OCI-LY7 (cell line): ENCODE data around the gene KLF11. TPM values are rescaled to one million over a fixed set of nuclear protein-coding genes. Genes with fewer than 3 reads are reported as not detected.

ENCODE experiments used
- BruUV-seq: library from RNA; stranded (reverse); fragments of 400-500 nt; replicated peaks from 2 replicates; lab custom pipeline; 2021; lab: Mats Ljungman, UMichigan
- CTCF ChIA-PET: fragments of 300-600 bp; sonication (Branson Sonifier 250); formaldehyde crosslinking; loops from one replicate; lab custom pipeline; 2022; ENCODE audit warnings: antibody characterized with exemption; ENCODE audit not compliant: unreplicated experiment; lab: Charles Lee
- POLR2A ChIA-PET: fragments of 300-600 bp; sonication (Branson Sonifier 250); formaldehyde crosslinking; loops from one replicate; lab custom pipeline; 2022; ENCODE audit warnings: antibody characterized with exemption; lab: Charles Lee
- DNase-seq: peaks from one replicate; pipeline ENCODE4 v3.0.0-alpha.2; 2015; ENCODE audit warnings: low spot score
- H2AFZ ChIP-seq: fragments of 200-600 bp; sonication (generic), shearing (Covaris generic); 2 replicates; pipeline ENCODE4 v1.6.1; 2014; ENCODE audit warnings: mild to moderate bottlenecking, antibody characterized with exemption, low read length, moderate library complexity
- H3K27ac ChIP-seq: fragments of 200-600 bp; sonication (generic); 2 replicates; pipeline ENCODE4 v1.5.1; 2014; ENCODE audit warnings: mixed run types, low read depth, mild to moderate bottlenecking, moderate library complexity, low read length, inconsistent platforms; ENCODE audit not compliant: poor library complexity, severe bottlenecking
- H3K36me3 ChIP-seq: fragments of 200-600 bp; sonication (generic); 2 replicates; pipeline ENCODE4 v1.6.1; 2014; ENCODE audit warnings: mild to moderate bottlenecking, antibody characterized with exemption, low read length, moderate library complexity, mixed read lengths; ENCODE audit not compliant: insufficient read depth
- H3K4me1 ChIP-seq: fragments of 200-600 bp; sonication (generic); 2 replicates; pipeline ENCODE4 v1.5.1; 2014; ENCODE audit warnings: mild to moderate bottlenecking, low read length; ENCODE audit not compliant: insufficient read depth, poor library complexity, severe bottlenecking
- H3K4me2 ChIP-seq: fragments of 200-600 bp; sonication (generic); 2 replicates; pipeline ENCODE4 v1.6.1; 2014; ENCODE audit warnings: mild to moderate bottlenecking, low read length
- H3K4me3 ChIP-seq: fragments of 200-600 bp; sonication (generic); 2 replicates; pipeline ENCODE4 v1.5.1; 2014; ENCODE audit warnings: mild to moderate bottlenecking, low read depth, low read length; ENCODE audit not compliant: poor library complexity, severe bottlenecking
- H3K79me2 ChIP-seq: fragments of 200-600 bp; sonication (generic); 2 replicates; pipeline ENCODE4 v1.6.1; 2016; ENCODE audit warnings: low read depth, mild to moderate bottlenecking, low read length, moderate library complexity, mixed read lengths; ENCODE audit not compliant: insufficient read depth
- H3K9me2 ChIP-seq: fragments of 200-600 bp; sonication (generic); 2 replicates; pipeline ENCODE4 v1.6.1; 2016; ENCODE audit warnings: mild to moderate bottlenecking, low read length, mixed read lengths; ENCODE audit not compliant: insufficient read depth
- H3K9me3 ChIP-seq: fragments of 200-600 bp; sonication (generic); 2 replicates; pipeline ENCODE4 v1.6.1; 2014; ENCODE audit warnings: mild to moderate bottlenecking, mixed run types, low read length, mixed read lengths
- H4K20me1 ChIP-seq: fragments of 200-600 bp; sonication (generic); 2 replicates; pipeline ENCODE4 v1.6.1; 2014; ENCODE audit warnings: mild to moderate bottlenecking, antibody characterized with exemption, low read length, moderate library complexity, mixed read lengths; ENCODE audit not compliant: insufficient read depth
- EZH2phosphoT487 ChIP-seq: fragments of 200-600 bp; sonication (generic); IDR thresholded peaks from 2 replicates; pipeline ENCODE4 v1.6.1; 2018; ENCODE audit warnings: low read depth, borderline replicate concordance, mild to moderate bottlenecking, mixed run types, antibody characterized with exemption, low read length, moderate library complexity, mixed read lengths
- intact Hi-C: fragments of 100-400 bp; cut with micrococcal nuclease; formaldehyde crosslinking; loops from one replicate; pipeline ENCODE4 v1.10.0; 2022; ENCODE audit not compliant: unreplicated experiment
- total RNA-seq, 2 experiments: library from RNA; depleted of rRNA in 1 of 2; stranded (reverse); fragments of >200 nt in 1 of 2; shearing (Covaris generic) in 1 of 2; gene quantifications; 2 replicates each; pipeline ENCODE4 v1.2.3, GENCODE V29; 2014 to 2022
- TF ChIP-seq, protein P1 (sequence below): fragments of 200-600 bp; sonication (generic); conservative IDR thresholded peaks from 2 replicates; pipeline ENCODE4 v1.5.1; 2014; ENCODE audit warnings: mild to moderate bottlenecking, antibody characterized with exemption, low read length, moderate library complexity, mixed read lengths

Gene KLF11
- total RNA-seq, 2 experiments from 2014 or later: 6.5 to 14.9 TPM

DNA sequence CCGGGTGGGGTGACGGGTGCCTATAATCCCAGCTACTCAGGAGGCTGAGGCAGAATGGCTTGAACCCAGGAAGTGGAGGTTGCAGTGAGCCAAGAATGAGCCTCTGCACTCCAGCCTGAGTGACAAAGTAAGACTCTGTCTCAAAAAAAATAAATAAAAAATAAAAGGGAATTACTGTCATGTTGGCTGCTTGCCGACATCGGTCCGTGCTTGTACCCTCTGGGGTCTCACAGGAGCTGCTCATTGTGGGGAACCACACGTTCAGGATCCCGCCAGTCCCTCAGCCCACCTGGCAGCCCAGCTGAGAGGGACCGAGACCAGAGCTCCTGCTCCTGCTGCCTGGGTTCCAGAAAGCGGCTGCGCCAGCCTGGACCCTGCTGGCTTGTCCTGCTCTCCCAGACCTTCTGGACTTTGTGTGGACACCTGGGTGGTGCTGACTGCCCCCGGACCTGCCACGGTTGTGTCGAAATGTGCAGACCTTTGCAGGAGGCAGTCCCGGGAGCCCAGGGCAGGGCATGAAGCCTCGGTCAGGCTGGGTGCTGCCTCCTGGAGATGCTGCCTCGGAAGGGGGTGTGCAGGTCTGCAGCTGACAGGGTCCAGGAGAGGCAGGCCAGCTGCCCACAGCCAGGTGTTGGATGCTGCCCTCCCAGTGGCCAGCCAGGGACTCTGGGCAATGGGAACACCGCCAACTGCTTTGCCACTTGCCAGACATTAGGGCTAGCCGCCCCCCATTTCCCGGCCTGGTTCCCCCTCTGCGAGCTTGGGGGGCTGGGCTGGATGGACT, 16.4 kb downstream of the KLF11 start:
- no peak for DNase-seq
- H3K79me2 ChIP-seq: no peaks in the 10 kb centered on the region
- no peak overlapping the region for H2AFZ ChIP-seq
- no peaks in the 10 kb centered on the region for H3K36me3 ChIP-seq
- no peak overlapping the region for H3K27ac ChIP-seq
- H3K4me1 ChIP-seq: no peaks in the 10 kb centered on the region
- BruUV-seq: no TSS peak
- H3K4me2 ChIP-seq: no peak overlapping the region
- no peaks in the 10 kb centered on the region for H4K20me1 ChIP-seq
- no peak for TF ChIP-seq EZH2phosphoT487
- TF ChIP-seq, protein P1, sequence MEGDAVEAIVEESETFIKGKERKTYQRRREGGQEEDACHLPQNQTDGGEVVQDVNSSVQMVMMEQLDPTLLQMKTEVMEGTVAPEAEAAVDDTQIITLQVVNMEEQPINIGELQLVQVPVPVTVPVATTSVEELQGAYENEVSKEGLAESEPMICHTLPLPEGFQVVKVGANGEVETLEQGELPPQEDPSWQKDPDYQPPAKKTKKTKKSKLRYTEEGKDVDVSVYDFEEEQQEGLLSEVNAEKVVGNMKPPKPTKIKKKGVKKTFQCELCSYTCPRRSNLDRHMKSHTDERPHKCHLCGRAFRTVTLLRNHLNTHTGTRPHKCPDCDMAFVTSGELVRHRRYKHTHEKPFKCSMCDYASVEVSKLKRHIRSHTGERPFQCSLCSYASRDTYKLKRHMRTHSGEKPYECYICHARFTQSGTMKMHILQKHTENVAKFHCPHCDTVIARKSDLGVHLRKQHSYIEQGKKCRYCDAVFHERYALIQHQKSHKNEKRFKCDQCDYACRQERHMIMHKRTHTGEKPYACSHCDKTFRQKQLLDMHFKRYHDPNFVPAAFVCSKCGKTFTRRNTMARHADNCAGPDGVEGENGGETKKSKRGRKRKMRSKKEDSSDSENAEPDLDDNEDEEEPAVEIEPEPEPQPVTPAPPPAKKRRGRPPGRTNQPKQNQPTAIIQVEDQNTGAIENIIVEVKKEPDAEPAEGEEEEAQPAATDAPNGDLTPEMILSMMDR: no peak
- no peaks in the 10 kb centered on the region for H3K9me2 ChIP-seq
- no peak overlapping the region for H3K4me3 ChIP-seq
- ChIA-PET POLR2A (interaction anchor here (0.6 kb wide), 1 partner anchor 10 kb away, joined by 4 read pairs; no protein-coding TSS in a partner anchor), CTCF (no interaction called here)
- no peaks in the 10 kb centered on the region for H3K9me3 ChIP-seq
- intact Hi-C loops: no loop called here

DNA sequence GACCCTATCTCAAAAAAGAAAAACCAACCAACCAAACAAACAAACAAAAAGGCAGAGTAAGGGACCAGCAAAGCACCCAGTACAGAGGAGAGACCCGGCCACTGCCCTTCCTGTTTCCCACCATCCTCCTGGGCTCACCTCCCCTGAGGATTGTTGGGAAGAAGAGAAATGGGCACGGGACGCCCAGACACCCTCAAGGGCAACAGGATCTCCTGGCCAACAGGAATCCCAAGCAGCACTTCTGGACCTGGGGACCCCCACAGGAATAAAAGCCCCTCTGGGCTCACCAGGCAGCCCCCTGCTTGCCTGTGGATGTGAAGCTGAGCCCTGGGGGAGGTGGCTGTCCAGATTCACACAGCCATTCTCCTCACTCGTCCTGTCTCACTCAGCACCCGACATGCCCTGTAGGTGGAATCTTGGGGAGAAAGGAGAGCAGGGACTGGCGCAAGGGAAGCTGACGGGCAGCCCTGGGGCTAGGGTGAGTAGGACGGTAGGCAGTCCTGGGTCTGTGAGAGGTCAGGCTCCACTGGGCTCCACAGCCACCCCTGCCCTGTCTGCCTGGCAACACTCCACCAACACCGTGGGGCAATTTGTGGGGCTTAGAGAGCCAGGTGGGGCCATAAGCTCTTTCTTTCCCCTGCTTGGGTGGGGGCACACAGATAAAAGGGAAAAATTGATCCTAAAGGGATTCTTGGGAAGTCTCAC, 18.0 kb downstream of the KLF11 start:
- DNase-seq: no peak
- Histone ChIP-seq H3K79me2 (no peaks in the 10 kb centered on the region), H3K9me2 (no peaks in the 10 kb centered on the region), H3K9me3 (no peaks in the 10 kb centered on the region), H3K4me3 (no peak overlapping the region), H3K4me1 (no peaks in the 10 kb centered on the region), H3K4me2 (no peak overlapping the region), H2AFZ (no peak overlapping the region), H3K36me3 (no peaks in the 10 kb centered on the region), H4K20me1 (no peaks in the 10 kb centered on the region), H3K27ac (no peak overlapping the region)
- BruUV-seq: no TSS peak
- ChIA-PET POLR2A (interaction anchor here (0.7 kb wide), 1 partner anchor 917 kb away, joined by 3 read pairs; no protein-coding TSS in a partner anchor), CTCF (no interaction called here)
- intact Hi-C loops: no loop called here
- TF ChIP-seq, protein P1: no peak
- TF ChIP-seq EZH2phosphoT487: no peak

DNA sequence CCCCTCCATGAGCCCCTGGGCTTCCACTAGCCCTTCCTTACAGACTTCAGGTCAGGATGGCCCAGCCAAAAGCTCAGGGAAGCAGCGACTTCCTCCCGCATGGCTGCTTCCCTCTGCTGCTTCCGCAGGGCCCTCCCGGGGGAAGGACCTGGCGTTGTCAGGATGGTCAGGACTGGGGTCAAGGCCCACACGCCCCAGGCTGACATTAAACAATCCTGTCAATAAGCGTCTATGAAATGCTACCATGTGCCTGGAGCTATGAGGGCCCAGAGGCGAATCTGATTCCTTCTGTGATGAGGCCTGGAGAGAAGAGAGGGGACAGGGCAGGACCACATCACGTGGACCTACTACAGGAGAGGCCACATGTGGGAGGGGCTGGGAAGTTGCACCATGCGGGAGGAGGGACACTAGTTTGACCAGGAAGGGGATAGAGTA, 19.6 kb downstream of the KLF11 start:
- intact Hi-C loops: no loop called here
- ChIA-PET CTCF (no interaction called here), POLR2A (no interaction called here)
- H4K20me1 ChIP-seq: no peaks in the 10 kb centered on the region
- H3K4me1 ChIP-seq: no peaks in the 10 kb centered on the region
- no peaks in the 10 kb centered on the region for H3K79me2 ChIP-seq
- H3K9me3 ChIP-seq: peaks cover 5% of the 10 kb centered on the region; the same call in 1 of the 2 replicates
- H3K9me2 ChIP-seq: no peaks in the 10 kb centered on the region
- no TSS peak for BruUV-seq
- H2AFZ ChIP-seq: no peak overlapping the region
- DNase-seq: no peak
- no peaks in the 10 kb centered on the region for H3K36me3 ChIP-seq
- no peak overlapping the region for H3K27ac ChIP-seq
- TF ChIP-seq, protein P1: no peak
- no peak for TF ChIP-seq EZH2phosphoT487
- no peak overlapping the region for H3K4me3 ChIP-seq
- no peak overlapping the region for H3K4me2 ChIP-seq
